Naive thymus-derived CD8-positive, alpha-beta T cell (primary cell): ENCODE results near the gene DISP2. TPM values are rescaled to one million over a fixed set of nuclear protein-coding genes. Genes with fewer than 3 reads are reported as not detected.

Experiments
- ATAC-seq, 2 donors: fragments of 150-1000 bp; cut with Tn5 transposase in 1 of 2; sonication (Bioruptor Pico), chemical (Tn5 transposase) in 1 of 2; 1 replicate in 1 of 2; 2 replicates in 1 of 2; pipeline ENCODE4 v1.10.0; 2021; ENCODE audit warnings: mild to moderate bottlenecking in 2 of 2, moderate library complexity in 2 of 2
- POLR2A ChIA-PET: fragments of 350-600 bp; sonication (Branson Sonifier 250); formaldehyde crosslinking; loops from one replicate; lab custom pipeline; 2021; ENCODE audit warnings: antibody characterized with exemption; lab: Charles Lee
- DNase-seq, 10 donors: peaks; one replicate each; pipeline versions ENCODE4 v3.0.0 to v3.0.0-alpha.2; 2020 to 2022
- H3K27ac Mint-ChIP-seq, 10 donors: one replicate each; pipeline ENCODE4 v1.8.0; 2020 to 2022; ENCODE audit warnings: mild to moderate bottlenecking in 10 of 10, mixed read lengths in 10 of 10, moderate library complexity in 4 of 10, inconsistent platforms in 1 of 10
- H3K27me3 Mint-ChIP-seq, 5 donors: one replicate each; pipeline ENCODE4 v1.8.0; 2021 to 2022; ENCODE audit warnings: mixed read lengths in 5 of 5
- H3K36me3 Mint-ChIP-seq, 3 donors: one replicate each; pipeline ENCODE4 v1.8.0; 2020 to 2022; ENCODE audit warnings: mixed read lengths in 3 of 3, mild to moderate bottlenecking in 2 of 3, inconsistent platforms in 1 of 3
- H3K4me1 Mint-ChIP-seq, 4 donors: one replicate each; pipeline ENCODE4 v1.8.0; 2021 to 2022; ENCODE audit warnings: mixed read lengths in 4 of 4
- H3K4me3 Mint-ChIP-seq, 10 donors: one replicate each; pipeline ENCODE4 v1.8.0; 2020 to 2022; ENCODE audit warnings: mild to moderate bottlenecking in 10 of 10, mixed read lengths in 10 of 10, moderate library complexity in 6 of 10, inconsistent platforms in 1 of 10
- H3K9me3 Mint-ChIP-seq, 9 donors: one replicate each; pipeline ENCODE4 v1.8.0; 2020 to 2022; ENCODE audit warnings: mixed read lengths in 9 of 9, mild to moderate bottlenecking in 3 of 9, inconsistent platforms in 1 of 9, moderate library complexity in 1 of 9
- polyA plus RNA-seq, 3 donors: library from polyadenylated mRNA; unstranded; fragments of 300-500 nt; fragmentation: Illumina TruSeq; gene quantifications; one replicate each; pipeline ENCODE4 v1.2.3, GENCODE V29; 2021
- total RNA-seq, 8 experiments: library from RNA in 2 of 8; stranded (reverse) in 2 of 8; gene quantifications; one replicate each; pipeline ENCODE4 v1.2.3 and lab custom pipeline; 2021 to 2026

The DISP2 gene
- total and polyA plus RNA-seq, 5 experiments from 2014 or later, result 0.02 to 0.73 (median 0.42) TPM

- DNase-seq (peak in 2 of 10 donors; percentile 38 to 39), ATAC-seq (peak; percentile 29 to 35)
- Mint-ChIP-seq H3K36me3 (peaks cover 0 to 3% (median 0%) of the 10 kb centered on the region in 3 donors), H3K27ac (peak overlapping the region in 1 of 10 donors; percentile 65), H3K4me1 (peaks cover 7 to 20% (median 15%) of the 10 kb centered on the region in 4 donors), H3K27me3 (peaks cover 2 to 28% (median 4%) of the 10 kb centered on the region in 5 donors), H3K9me3 (no peaks in the 10 kb centered on the region), H3K4me3 (peak overlapping the region; percentile 71 to 89 (median 80))
- POLR2A ChIA-PET, result interaction anchor here (1.4 to 2.2 kb wide), 3 partner anchors 9 to 94 kb away, joined by 3 to 8 read pairs (median 4); no protein-coding TSS in a partner anchor
Observed at GRCh38 chr15:40358471-40359353, 693 bp downstream of the DISP2 start.

- H3K4me3 Mint-ChIP-seq, result peak overlapping the region in 4 of 10 donors; percentile 22 to 82 (median 63)
- H3K36me3 Mint-ChIP-seq, result peaks cover 0 to 3% (median 0%) of the 10 kb centered on the region in 3 donors
- ATAC-seq (no peak), DNase-seq (no peak)
- POLR2A ChIA-PET, result no interaction called here
- H3K27ac Mint-ChIP-seq, result no peak overlapping the region
- H3K27me3 Mint-ChIP-seq, result peaks cover 0 to 22% (median 2%) of the 10 kb centered on the region in 5 donors
- peaks cover 7 to 22% (median 14%) of the 10 kb centered on the region in 4 donors for H3K4me1 Mint-ChIP-seq
- H3K9me3 Mint-ChIP-seq, result no peaks in the 10 kb centered on the region
Observed at GRCh38 chr15:40360015-40360414, 2.0 kb downstream of the DISP2 start.

GRCh38 chr15:40361640-40362039 lies 3.6 kb downstream of the DISP2 start:
- no peak overlapping the region for H3K27ac Mint-ChIP-seq
- H3K4me3 Mint-ChIP-seq, result no peak overlapping the region
- H3K36me3 Mint-ChIP-seq, result peaks cover 0 to 3% (median 0%) of the 10 kb centered on the region in 3 donors
- POLR2A ChIA-PET, result no interaction called here
- H3K9me3 Mint-ChIP-seq, result no peaks in the 10 kb centered on the region
- peaks cover 0 to 7% (median 2%) of the 10 kb centered on the region in 5 donors for H3K27me3 Mint-ChIP-seq
- ATAC-seq (no peak), DNase-seq (no peak)
- peaks cover 17 to 27% (median 21%) of the 10 kb centered on the region in 4 donors for H3K4me1 Mint-ChIP-seq

- no peak for DNase-seq
- peaks cover 0 to 3% (median 0%) of the 10 kb centered on the region in 3 donors for H3K36me3 Mint-ChIP-seq
- H3K9me3 Mint-ChIP-seq, result no peaks in the 10 kb centered on the region
- H3K4me3 Mint-ChIP-seq, result no peak overlapping the region
- peaks cover 25 to 35% (median 30%) of the 10 kb centered on the region in 4 donors for H3K4me1 Mint-ChIP-seq
- POLR2A ChIA-PET, result no interaction called here
- H3K27me3 Mint-ChIP-seq, result no peaks in the 10 kb centered on the region
- H3K27ac Mint-ChIP-seq, result no peak overlapping the region
- no peak for ATAC-seq
Observed at GRCh38 chr15:40363611-40364010, 5.6 kb downstream of the DISP2 start.

- ATAC-seq (no peak), DNase-seq (no peak)
- no peaks in the 10 kb centered on the region for H3K27me3 Mint-ChIP-seq
- H3K4me3 Mint-ChIP-seq, result no peak overlapping the region
- POLR2A ChIA-PET, result no interaction called here
- H3K27ac Mint-ChIP-seq, result no peak overlapping the region
- H3K4me1 Mint-ChIP-seq, result peaks cover 22 to 32% (median 30%) of the 10 kb centered on the region in 4 donors
- H3K36me3 Mint-ChIP-seq, result peaks cover 0 to 3% (median 0%) of the 10 kb centered on the region in 3 donors
- no peaks in the 10 kb centered on the region for H3K9me3 Mint-ChIP-seq
Observed at GRCh38 chr15:40364251-40364650, 6.2 kb downstream of the DISP2 start.

GRCh38 chr15:40365016-40365415 lies 7.0 kb downstream of the DISP2 start:
- peaks cover 0 to 3% (median 0%) of the 10 kb centered on the region in 3 donors for H3K36me3 Mint-ChIP-seq
- no peaks in the 10 kb centered on the region for H3K9me3 Mint-ChIP-seq
- peaks cover 22 to 34% (median 30%) of the 10 kb centered on the region in 4 donors for H3K4me1 Mint-ChIP-seq
- H3K4me3 Mint-ChIP-seq, result peak overlapping the region in 2 of 10 donors; percentile 47
- H3K27me3 Mint-ChIP-seq, result no peaks in the 10 kb centered on the region
- peak overlapping the region in 1 of 10 donors; percentile 25 for H3K27ac Mint-ChIP-seq
- ATAC-seq (no peak), DNase-seq (no peak)
- POLR2A ChIA-PET, result no interaction called here

GRCh38 chr15:40365624-40366456 lies 7.8 kb downstream of the DISP2 start:
- Mint-ChIP-seq H3K36me3 (peaks cover 0 to 3% (median 0%) of the 10 kb centered on the region in 3 donors), H3K4me1 (peaks cover 22 to 34% (median 30%) of the 10 kb centered on the region in 4 donors), H3K27ac (peak overlapping the region in 1 of 10 donors; percentile 25), H3K4me3 (peak overlapping the region in 9 of 10 donors; percentile 19 to 60 (median 43)), H3K9me3 (no peaks in the 10 kb centered on the region), H3K27me3 (no peaks in the 10 kb centered on the region)
- no peak for DNase-seq
- POLR2A ChIA-PET, result interaction anchor here (1.2 kb wide), 1 partner anchor 41 kb away, joined by 4 read pairs; no protein-coding TSS in a partner anchor
- no peak for ATAC-seq

GRCh38 chr15:40366457-40367370 lies 8.7 kb downstream of the DISP2 start:
- Mint-ChIP-seq H3K36me3 (peaks cover 0 to 3% (median 0%) of the 10 kb centered on the region in 3 donors), H3K27me3 (no peaks in the 10 kb centered on the region), H3K4me3 (peak overlapping the region; percentile 77 to 91 (median 86)), H3K4me1 (peaks cover 18 to 34% (median 30%) of the 10 kb centered on the region in 4 donors), H3K27ac (peak overlapping the region in 6 of 10 donors; percentile 69 to 90 (median 78)), H3K9me3 (no peaks in the 10 kb centered on the region)
- ATAC-seq (no peak), DNase-seq (no peak)
- POLR2A ChIA-PET, result interaction anchor here (0.9 to 2.1 kb wide), 7 partner anchors 9 to 73 kb away, joined by 3 to 8 read pairs (median 4); partner anchors contain the start of genes DISP2 and PLCB2

- no peak for ATAC-seq
Observed at GRCh38 chr15:40367371-40367685, 9.3 kb downstream of the DISP2 start.

GRCh38 chr15:40367686-40368611 lies 9.9 kb downstream of the DISP2 start:
- DNase-seq, result peak; percentile 79 to 92 (median 86)

More at GRCh38 chr15:40367371-40367685, 9.3 kb downstream of the DISP2 start:
- POLR2A ChIA-PET, result interaction anchor here (0.9 to 2.1 kb wide), 8 partner anchors 10 to 72 kb away, joined by 3 to 8 read pairs (median 4); partner anchors contain the start of genes DISP2 and PLCB2
- Mint-ChIP-seq H3K27me3 (no peaks in the 10 kb centered on the region), H3K4me3 (peak overlapping the region; percentile 77 to 91 (median 86)), H3K27ac (peak overlapping the region; percentile 69 to 90 (median 83)), H3K4me1 (peaks cover 20 to 31% (median 29%) of the 10 kb centered on the region in 4 donors), H3K36me3 (peaks cover 0 to 3% (median 0%) of the 10 kb centered on the region in 3 donors), H3K9me3 (no peaks in the 10 kb centered on the region)
- DNase-seq, result no peak

More at GRCh38 chr15:40367686-40368611, 9.9 kb downstream of the DISP2 start:
- Mint-ChIP-seq H3K27me3 (no peaks in the 10 kb centered on the region), H3K36me3 (no peaks in the 10 kb centered on the region), H3K9me3 (no peaks in the 10 kb centered on the region), H3K27ac (peak overlapping the region; percentile 69 to 90 (median 83)), H3K4me1 (peaks cover 18 to 29% (median 26%) of the 10 kb centered on the region in 4 donors), H3K4me3 (peak overlapping the region; percentile 77 to 91 (median 86))
- POLR2A ChIA-PET, result interaction anchor here (0.9 to 2.1 kb wide), 11 partner anchors 10 to 71 kb away, joined by 3 to 8 read pairs (median 3); partner anchors contain the start of genes DISP2, KNSTRN and PLCB2
- ATAC-seq, result peak; percentile 94 to 96
